ENCODE measurements around the gene SARS2. TPM values are rescaled to one million over a fixed set of nuclear protein-coding genes. Genes with fewer than 3 reads are reported as not detected.
"Not testable (repeated sequence)": the region's sequence is repeated elsewhere in the genome, so short reads cannot be mapped to it uniquely, and the experiment has no call there.

The SARS2 gene
- total RNA-seq, 1 donor = 6.4 TPM

DNA sequence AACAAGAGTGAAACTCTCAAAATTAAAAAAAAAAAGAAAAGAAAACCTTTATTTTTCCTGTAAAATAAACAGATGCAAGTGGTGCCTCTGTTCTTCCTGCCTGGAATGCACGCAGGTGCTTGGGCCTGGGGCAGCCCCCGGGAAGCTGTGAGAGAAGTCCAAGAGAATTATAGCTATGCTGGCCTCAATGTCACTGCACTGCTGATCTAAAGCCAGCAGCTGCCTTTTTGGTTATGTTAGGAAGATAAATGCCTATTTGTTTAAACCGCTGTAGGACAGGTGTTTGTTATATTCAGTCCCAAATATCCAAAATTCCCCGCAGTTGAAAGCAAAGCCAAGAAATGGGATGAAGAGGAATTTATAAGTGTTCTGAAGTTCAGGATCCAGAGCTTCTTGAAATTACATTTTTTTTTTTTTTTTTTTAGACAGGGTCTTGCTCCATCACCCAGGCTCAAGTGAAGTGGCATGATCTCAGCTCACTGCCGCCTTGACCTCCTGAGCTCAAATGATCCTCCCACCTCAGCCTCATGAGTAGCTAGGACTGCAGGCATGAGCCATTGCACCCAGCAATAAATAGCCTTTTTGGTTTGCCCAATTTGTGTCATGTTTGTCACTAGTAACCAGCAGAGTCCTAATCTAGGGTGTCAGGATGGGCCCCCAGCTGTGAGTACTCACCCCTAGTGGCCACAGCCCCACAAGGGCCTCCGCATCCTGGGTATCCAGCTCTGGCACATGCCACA is 54.7 kb downstream of the SARS2 start:
- Histone ChIP-seq H3K4me3 (ENCODE audit: low read length) (no peak overlapping the region), H3K9me3 (ENCODE audit: low read depth, low read length) (no peaks in the 10 kb centered on the region), H3K27me3 (ENCODE audit: insufficient read depth, low read length) (no peaks in the 10 kb centered on the region), H3K4me1 (ENCODE audit: insufficient read depth, low read length) (peaks cover 26% of the 10 kb centered on the region)

- H3K4me3 ChIP-seq (ENCODE audit: low read length); H3K9me3 ChIP-seq (ENCODE audit: low read depth, low read length); H3K27me3 ChIP-seq (ENCODE audit: insufficient read depth, low read length): not testable (repeated sequence)
- H3K4me1 ChIP-seq (ENCODE audit: insufficient read depth, low read length) = peaks cover 36% of the 10 kb centered on the region
Observed at GRCh38 chr19:38873400-38873799, 57.2 kb downstream of the SARS2 start.

- H3K4me1 ChIP-seq (ENCODE audit: insufficient read depth, low read length) = peaks cover 41% of the 10 kb centered on the region
- H3K4me3 ChIP-seq (ENCODE audit: low read length) = no peak overlapping the region
- H3K27me3 ChIP-seq (ENCODE audit: insufficient read depth, low read length) = no peaks in the 10 kb centered on the region
- no peaks in the 10 kb centered on the region for H3K9me3 ChIP-seq (ENCODE audit: low read depth, low read length)
Observed at GRCh38 chr19:38870612-38871011, 60.0 kb downstream of the SARS2 start.

- Histone ChIP-seq H3K4me1 (ENCODE audit: insufficient read depth, low read length) (peaks cover 47% of the 10 kb centered on the region), H3K9me3 (ENCODE audit: low read depth, low read length) (no peaks in the 10 kb centered on the region), H3K4me3 (ENCODE audit: low read length) (peak overlapping the region; percentile 45), H3K27me3 (ENCODE audit: insufficient read depth, low read length) (no peaks in the 10 kb centered on the region)
Observed at GRCh38 chr19:38869836-38870607, 60.5 kb downstream of the SARS2 start.

DNA sequence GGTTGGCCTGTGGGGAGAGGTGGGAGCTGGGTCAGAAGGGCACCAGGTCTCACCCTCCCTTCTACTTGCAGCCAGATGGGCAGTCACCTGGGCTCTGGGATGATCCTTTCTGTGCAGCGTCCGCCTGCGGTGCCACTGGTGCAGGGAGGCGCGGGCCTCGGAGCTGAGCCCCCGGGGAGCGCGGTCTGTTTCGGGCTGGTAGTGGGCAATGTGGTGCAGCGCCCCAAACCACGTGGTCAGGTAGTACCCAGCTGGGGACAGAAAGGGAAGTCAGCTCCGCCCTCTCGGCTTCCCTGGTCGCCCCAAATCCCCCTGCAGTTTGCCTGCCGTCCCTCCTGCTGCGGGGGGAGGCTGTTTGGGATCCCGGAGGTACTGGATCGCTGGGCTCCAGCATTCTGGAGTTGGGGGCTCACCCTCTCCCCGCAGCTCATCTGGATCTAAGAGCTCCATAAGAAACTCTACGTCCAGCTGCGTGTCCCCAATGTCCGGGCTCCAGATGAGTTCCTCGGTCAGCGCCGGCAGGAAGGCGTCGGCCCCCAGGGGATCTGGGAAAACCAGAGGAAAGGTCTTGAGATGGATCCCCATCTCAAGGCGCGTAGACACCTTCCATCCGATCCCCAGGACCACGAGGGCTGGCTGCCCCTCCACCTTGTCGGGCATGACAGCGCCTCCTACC is 61.3 kb downstream of the SARS2 start:
- Histone ChIP-seq H3K4me3 (ENCODE audit: low read length) (peak overlapping the region; percentile 45), H3K9me3 (ENCODE audit: low read depth, low read length) (no peaks in the 10 kb centered on the region), H3K27me3 (ENCODE audit: insufficient read depth, low read length) (no peaks in the 10 kb centered on the region), H3K4me1 (ENCODE audit: insufficient read depth, low read length) (peaks cover 54% of the 10 kb centered on the region)

DNA sequence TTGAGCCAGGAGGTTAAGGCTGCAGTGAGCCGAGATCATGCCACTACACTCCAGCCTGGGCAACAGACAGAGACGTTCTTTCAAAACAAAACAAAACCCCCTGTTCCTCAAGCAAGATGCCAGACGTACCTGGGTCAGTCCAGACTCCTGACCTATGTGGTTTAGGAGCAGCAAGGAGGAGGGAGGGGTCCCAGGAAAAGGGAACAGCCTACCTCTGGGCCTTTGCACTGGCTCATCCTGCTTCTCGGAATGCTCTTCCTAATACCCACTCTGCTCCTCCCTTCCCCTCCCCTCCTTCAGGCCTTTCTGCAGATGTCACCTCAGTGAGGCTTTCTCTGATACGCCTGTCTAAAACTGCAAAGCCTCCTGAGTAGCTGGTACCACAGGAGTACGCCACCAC is 62.0 kb downstream of the SARS2 start:
- Histone ChIP-seq H3K27me3 (ENCODE audit: insufficient read depth, low read length) (no peaks in the 10 kb centered on the region), H3K4me1 (ENCODE audit: insufficient read depth, low read length) (peaks cover 60% of the 10 kb centered on the region), H3K4me3 (ENCODE audit: low read length) (peak overlapping the region; percentile 45), H3K9me3 (ENCODE audit: low read depth, low read length) (no peaks in the 10 kb centered on the region)

GRCh38 chr19:38867171-38867780 is 63.3 kb downstream of the SARS2 start:
- Histone ChIP-seq H3K4me3 (ENCODE audit: low read length) (no peak overlapping the region), H3K27me3 (ENCODE audit: insufficient read depth, low read length) (no peaks in the 10 kb centered on the region), H3K9me3 (ENCODE audit: low read depth, low read length) (no peaks in the 10 kb centered on the region), H3K4me1 (ENCODE audit: insufficient read depth, low read length) (peaks cover 72% of the 10 kb centered on the region)

Other genes starting within 250 kb of the SARS2 start
- gene CAPN12, start 186.3 kb downstream of the SARS2 start, total RNA-seq = 1.8 TPM
- not detected for gene LGALS7, start 157.2 kb downstream of the SARS2 start, total RNA-seq
- gene LGALS7B, start 141.6 kb downstream of the SARS2 start, total RNA-seq = not detected
- 0.21 TPM for gene LGALS4, start 117.8 kb downstream of the SARS2 start, total RNA-seq
- gene ECH1, start 99.0 kb downstream of the SARS2 start, total RNA-seq = 14.3 TPM
- gene HNRNPL, start 80.8 kb downstream of the SARS2 start, total RNA-seq = 304 TPM
- 8.1 TPM for gene RINL, start 52.5 kb downstream of the SARS2 start, total RNA-seq
- gene SIRT2, start 31.1 kb downstream of the SARS2 start, total RNA-seq = 50.7 TPM
- 22.6 TPM for gene NFKBIB, start 30.8 kb downstream of the SARS2 start, total RNA-seq
- 0.42 TPM for gene CCER2, start 18.6 kb downstream of the SARS2 start, total RNA-seq
- 9.9 TPM for gene MRPS12, start 181 bp upstream of the SARS2 start, total RNA-seq
- under 0.01 TPM for gene FBXO17, start 45.0 kb upstream of the SARS2 start, total RNA-seq
- gene FBXO27, start 101.8 kb upstream of the SARS2 start, total RNA-seq = not detected
- not detected for gene ACP7, start 153.6 kb upstream of the SARS2 start, total RNA-seq
- 1.5 TPM for gene PAK4, start 195.0 kb upstream of the SARS2 start, total RNA-seq